HG03025 (cell line): ENCODE results near the gene KDELR1.
A peak's percentile ranks its signal among the peaks of the same experiment; 100 is the strongest.
"Not testable (repeated sequence)": the region's sequence is repeated elsewhere in the genome, so short reads cannot be mapped to it uniquely, and the experiment has no call there.

Experiments used
- ATAC-seq: cut with Tn5 transposase; IDR thresholded peaks from one replicate; pipeline ENCODE4 v1.9.1; 2021; ENCODE audit warnings: mild to moderate bottlenecking, moderate library complexity; ENCODE audit not compliant: unreplicated experiment, low FRiP score

The KDELR1 gene

DNA sequence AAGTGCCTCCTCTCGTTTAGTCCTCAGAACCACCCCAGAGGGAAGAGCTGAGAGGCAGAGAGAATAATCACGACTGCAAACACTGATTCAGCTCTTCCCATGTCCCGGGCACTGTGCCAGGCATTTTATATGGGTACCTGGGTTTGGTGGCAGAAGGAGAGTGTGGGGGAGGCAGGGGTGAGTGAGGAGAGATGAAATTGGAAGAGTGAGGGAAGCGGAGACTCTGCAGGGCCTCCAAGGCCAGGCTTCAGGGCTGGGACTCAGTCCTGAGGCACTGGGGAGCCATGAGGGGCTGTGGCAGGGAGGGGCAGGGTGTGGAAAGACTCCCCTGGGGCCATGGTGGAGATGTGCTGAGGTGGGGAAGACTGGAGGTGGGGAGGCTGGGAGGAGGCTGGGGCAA lies 18.4 kb downstream of the KDELR1 start:
- no peak for ATAC-seq

DNA sequence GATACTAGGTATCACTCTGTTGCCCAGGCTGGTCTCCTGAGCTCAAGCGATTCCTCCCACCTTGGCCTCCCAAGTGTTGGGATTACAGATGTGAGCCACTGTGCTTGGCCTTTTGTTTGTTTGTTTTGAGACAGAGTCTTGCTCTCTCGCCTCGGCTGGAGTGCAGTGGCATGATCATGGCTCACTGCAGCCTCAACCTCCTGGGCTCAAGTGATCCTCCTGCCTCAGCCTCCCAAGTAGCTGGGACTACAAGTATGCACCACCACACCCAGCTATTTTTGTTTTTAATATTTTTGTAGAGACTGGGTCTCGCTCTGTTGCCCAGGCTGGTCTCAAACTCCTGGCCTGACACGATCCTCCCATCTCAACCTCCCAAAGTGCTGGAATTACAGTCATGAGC lies 19.6 kb downstream of the KDELR1 start:
- ATAC-seq = not testable (repeated sequence)

DNA sequence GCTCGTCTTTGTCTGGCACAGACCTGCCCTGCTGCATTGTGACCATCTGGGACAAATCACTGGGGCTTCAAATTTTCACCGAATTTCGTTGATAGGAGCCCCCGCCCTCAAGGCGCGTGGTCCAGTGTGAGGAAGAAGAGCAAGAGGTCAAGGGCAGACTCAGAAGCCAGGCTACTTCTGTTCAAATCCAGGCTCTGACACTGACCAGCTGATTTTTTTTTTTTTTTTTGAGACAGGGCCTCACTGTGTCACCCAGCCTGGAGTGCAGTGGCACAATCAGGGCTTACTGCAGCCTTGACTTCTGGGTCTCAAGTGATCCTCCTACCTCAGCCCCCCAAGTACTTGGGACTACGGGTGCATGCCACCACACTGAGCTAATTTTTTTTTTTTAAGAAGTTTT lies 20.0 kb downstream of the KDELR1 start:
- ATAC-seq = no peak

DNA sequence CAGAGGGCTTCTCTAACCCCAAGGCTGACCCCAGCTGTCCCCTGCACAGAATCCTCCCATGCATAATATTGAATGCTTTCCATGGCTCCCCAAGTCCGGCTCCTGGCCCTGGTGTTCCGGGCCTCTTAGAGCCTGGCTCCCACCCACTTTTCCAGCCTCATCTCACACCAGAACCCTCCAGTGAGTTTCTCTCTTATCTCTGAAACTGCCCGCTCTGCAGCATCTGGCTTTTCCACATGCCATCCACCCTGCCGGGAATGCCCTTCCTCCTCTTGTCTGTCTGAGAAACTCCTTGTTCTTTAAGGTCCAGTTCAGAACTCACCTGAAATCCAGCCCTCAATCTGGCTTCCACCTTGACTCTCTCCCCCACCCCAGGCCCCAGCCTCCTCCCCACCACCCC lies 20.4 kb downstream of the KDELR1 start:
- ATAC-seq = no peak

DNA sequence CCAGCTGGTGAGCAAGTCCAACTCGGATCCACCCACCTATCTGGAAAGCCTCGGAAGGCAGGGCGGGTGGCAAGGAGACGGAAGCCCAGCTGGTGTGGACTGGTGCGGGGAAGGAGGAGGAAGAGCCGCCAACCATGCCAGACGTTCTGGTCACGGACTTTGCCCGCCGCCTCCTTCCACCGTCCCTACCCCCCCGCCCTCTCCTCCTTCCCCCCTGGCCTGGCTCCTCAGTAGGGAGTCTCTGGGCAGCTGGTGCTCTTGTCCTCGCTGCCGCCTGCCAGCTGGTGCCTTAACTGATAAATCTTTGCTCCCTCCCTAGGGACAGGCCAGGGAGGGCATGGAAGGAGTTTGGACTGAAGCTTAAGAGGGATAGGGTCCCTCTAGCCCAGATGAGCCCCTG lies 22.4 kb downstream of the KDELR1 start:
- ATAC-seq = no peak

DNA sequence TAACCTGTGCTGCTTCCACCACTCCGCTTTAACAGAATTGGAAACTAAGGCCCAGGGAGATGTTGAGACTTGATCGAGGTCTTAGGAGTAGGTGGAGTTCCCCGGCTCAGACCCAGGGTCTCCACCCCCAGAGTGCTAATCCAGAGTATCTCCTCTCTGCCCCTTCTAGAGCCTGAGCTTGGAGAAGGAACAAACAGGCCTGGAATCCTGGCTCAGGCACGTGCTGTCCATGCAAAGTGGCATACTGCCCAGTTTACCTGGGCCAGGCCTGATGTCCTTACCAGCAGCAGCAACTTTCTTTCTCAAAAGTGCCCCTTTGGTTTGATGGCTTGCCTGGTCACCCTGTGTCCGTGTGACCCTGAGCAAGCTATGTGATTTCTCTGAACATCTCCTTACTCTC lies 23.5 kb downstream of the KDELR1 start:
- no peak for ATAC-seq

DNA sequence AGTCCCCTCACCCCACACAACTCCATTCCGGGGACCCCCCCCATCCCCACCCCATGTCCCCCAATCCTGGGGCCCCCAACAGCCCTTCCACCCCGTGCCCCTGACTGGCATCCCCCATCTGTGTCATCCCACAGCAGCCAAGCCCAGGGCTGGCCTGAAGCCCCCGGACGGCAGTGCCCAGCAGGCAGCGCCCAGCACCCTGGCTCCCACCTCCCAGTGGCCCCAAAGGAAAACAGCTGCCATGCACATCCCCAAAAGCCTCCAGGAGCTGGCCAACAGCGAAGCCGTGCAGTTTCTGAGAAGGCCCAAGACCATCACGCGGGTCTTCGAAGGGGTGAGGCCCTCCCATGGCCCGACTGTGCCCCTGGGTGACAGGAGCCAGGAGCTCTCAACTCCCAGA lies 25.7 kb downstream of the KDELR1 start:
- no peak for ATAC-seq

DNA sequence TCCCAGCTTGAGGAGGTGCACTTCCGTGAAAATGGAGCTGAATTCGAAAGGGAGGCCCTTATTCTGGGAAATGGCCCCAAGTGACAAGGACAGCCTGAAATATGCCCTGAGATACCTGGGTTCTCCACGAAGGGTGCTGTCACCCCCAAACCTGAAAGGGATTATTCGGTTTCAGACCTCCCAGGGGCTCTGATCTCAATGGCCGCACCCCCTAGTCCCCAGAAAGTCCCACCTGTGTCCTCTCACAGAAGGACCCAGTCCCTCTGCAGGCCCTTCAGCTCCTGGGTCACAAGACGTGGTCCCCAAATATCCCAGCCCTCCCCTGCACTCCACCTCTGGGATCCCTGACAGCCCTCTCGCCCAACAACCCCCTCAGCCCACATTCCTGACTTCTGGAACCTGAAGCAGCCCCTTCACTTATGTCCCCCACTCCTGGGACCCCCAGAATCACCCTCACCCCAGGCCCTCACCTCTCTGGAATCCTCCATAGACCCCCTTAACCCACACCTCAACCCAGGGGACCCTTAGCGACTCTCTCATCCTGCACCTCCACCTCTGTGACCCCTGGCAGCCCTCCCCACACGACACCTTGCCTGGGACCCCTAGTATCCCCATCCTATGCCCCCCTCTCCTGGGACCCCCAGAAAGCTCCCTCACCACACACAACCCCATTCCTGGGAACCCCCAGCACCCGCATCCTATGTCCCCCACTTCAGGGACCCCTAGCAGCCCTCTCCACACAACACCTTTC lies 26.6 kb downstream of the KDELR1 start:
- ATAC-seq = no peak

DNA sequence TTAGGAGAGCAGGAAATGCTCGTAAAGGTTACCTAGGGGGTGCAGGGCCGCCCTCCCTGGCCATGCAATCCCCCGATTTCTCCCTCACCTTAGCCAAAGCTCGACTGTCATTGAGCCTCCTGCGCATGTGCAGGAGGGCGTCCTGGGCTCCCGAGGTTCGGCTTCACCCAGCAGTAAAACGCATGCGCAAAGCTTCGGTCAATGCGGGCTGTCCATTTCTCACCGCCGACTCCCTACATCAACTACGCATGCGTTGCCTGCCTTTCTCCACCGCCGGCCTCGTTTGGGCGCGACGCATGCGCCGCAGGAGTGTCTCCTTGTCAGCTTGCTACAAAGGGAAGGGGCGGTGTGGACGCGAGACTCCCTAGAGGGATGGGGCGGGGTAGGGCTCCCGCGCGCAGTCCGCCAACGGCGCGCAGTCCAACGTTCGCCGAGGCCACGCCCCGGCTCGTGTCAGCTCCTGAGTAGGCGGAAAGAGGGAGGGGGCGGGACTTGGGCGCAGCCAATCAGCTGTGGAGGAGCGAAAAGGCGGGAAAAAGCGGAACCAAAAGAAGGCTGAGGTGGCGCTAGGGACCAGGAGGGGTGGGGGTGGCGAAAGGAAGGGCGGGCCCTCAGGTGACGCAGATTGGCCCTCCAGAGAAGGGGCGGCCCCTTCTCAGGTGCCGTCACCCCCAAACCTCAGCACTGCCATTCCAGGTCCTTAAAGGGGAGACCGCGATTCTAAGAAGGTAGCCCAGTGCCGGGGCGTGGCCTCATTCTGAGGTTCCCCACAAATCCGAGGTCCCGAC lies 27.3 kb downstream of the KDELR1 start, which contains the start of the genes SYNGR4 and TMEM143:
TSS of gene SYNGR4 (plus strand) at position 558 of the 788 bp plus-strand sequence. CDS start 1,476 bp downstream, outside the sequence.
TSS of gene TMEM143 (minus strand) at position 131 of the 788 bp plus-strand sequence. CDS start at position 111, 20 bp downstream.
- peak; percentile 83 for ATAC-seq

DNA sequence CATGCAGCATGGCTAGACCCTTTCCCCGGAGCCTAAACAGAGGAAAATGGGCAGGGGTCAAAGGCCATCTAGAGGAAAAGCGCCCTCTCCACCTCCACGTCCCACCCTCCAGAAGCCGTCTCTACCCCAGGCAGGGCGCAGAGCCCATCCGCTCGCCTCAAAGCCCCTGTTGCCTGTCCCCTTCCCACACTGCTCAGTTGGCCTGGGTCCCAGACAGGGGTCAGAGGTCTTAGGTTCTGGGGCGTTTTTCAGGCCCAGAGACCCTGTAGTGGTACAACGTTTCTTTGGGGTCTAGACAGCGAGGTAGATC lies 27.9 kb downstream of the KDELR1 start:
- peak; percentile 19 for ATAC-seq

DNA sequence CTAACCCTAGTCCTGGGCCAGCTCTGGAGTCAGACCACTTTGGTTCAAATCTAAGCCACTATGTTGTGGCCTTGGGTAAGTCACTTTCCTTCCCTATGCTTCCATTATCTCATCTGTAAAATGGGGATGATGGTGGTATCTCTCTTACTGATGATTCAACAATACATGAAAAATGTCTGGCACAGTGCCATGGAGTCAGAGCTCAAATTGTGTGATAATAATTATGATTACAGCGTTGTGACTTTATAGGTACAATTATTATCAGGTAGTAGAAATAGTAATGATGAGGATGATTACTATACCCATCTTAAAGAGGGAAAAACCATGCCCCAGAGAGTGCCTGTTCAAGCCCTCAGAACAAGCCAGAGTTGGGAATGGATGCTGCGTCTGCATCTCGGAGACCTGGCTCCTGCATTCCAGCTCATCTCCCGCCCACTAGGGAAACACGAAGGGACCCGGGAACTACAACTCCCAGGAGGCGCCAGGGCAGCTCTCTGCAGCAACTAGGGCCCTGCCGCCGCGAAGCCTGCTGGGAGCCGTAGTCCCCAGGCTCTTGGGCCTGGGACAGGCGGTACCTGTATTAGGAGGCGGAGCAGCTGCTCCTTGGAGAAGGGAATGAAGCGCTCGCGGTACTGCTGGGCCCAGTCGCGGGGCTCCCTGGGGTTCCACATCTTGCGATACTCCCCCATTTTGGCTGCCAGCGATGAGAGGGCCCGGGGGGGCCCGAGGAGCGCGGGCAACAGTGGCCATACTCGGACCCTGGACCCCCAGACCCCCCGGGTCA lies 28.4 kb downstream of the KDELR1 start:
- peak; percentile 41 for ATAC-seq

DNA sequence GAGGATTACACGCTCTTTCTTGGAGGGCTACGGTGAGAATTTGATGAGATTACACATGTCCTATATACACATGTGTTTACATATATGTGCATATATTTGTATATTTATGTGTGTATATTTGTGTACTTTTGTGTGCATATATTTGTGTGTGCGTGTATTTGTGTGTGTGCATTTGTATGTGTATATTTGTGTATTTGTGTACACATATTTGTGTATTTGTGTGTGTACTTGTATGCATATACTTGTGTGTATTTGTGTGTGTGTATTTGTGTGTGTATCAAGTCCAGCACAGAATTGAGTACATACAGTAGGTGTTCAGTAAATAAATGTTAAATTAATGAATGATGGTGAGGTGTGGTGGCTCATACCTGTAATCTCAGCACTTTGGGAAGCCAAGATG lies 29.4 kb downstream of the KDELR1 start:
- no peak for ATAC-seq

DNA sequence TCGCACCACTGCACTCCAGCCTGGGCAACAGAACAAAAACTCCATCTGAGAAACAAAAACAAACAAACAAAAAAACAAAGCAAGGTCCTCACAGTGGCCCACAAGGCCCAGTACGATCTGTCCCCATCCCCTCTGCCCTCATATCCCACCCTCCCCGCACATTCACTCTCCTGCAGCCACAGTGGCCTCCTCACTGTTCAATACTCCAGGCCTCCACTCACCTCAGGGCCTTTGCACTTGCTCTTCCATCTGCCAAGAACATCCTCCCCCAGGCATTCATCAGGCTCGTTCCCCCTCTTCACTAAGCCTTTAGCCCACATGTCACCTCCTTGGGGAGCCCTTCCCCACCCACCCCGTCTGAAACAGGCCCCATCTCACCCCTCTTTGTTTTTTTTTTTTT lies 32.2 kb downstream of the KDELR1 start:
- ATAC-seq = no peak

DNA sequence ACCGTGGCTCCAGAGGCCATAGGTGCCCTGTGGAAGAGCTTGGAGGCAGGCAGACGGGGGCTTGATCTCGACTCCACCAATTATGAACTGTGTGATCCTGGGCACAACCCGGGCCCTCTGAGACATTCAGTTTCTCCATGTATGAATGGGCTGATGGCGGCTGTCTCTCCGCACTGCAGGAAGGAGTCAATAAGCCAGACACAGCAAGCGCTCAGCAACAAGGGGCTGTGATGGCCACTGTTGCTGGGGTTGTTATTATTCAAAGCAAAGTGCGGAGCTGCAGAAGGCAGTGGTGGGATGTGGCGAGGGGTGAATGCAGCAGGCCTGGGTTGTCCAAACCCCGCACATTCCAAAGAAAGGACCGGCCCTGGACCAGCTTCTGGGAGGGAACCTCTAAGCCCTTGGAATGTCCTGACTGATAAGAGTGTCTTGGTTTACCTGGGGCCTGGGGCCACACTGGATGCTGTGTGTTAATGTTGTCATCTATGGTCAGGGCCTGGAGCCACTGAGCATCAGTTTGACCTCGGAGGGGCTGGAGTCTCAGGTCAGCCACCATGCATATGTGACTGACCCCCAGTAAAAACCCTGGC lies 35.9 kb downstream of the KDELR1 start:
- no peak for ATAC-seq

DNA sequence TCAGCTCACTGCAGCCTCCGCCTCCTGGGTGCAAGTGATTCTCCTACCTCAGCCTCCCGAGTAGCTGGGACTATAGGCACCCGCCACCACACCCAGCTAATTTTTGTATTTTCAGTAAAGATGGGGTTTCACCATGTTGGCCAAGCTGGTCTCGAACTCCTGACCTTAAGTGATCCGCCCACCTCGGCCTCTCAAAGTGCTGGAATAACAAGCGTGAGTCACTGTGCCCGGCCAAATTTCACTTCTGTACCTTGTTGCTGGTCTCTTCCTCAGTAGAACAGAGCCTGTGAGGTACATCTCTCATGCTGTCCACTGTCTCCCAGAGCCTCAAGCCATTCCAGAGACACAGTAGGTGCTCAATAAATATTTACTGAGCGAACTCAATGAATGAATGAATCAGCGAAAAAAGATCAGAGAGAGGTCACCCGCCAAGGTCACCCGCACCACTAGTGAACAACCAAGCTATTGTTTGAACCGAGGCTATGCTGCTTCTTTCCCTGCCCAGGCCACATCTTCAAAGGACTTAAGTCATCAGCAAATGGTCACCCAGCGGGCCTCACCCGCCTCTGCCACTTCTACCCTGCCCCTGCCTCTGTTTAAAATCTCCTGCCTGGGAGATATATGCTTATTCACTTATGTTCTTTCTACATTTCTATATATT lies 36.9 kb downstream of the KDELR1 start:
- ATAC-seq = no peak

DNA sequence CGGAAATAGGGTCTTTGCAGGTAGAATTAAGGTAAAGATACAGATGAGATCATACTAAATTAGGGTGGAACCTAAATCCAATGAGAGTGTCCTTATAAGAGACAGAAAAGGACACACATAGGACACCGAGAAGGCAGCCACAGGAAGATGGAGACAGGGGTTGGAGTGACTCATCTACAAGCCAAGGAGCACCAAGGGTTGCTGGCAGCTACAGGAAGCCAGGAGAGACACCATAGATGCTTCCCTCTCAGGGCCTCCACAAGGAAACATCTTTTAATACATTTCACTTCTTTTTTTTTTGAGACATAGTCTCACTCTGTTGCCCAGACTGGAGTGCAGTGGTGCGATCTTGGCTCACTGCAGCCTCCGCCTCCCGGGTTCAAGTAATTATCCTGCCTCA lies 37.7 kb downstream of the KDELR1 start:
- ATAC-seq = no peak

DNA sequence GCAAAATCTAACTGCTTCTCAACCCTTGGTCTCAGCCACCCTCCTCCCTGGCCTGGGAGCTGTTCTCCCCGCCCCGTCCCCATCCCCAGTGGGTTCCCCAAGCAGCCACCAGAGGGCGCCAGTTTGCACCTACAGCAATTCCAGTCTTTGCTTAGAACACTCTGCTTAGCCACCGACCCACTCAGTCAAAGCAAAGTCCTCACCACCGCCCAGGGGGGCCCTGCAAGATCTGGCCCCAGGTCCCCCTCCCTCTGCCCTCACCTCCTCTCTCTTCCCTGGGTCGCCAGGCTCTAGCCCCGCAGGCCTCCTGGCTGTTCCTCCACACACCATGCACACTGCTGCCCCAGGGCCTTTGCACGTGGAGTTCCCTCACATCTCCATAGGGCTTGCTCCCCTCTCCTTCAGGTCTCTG lies 40.0 kb downstream of the KDELR1 start:
- no peak for ATAC-seq

DNA sequence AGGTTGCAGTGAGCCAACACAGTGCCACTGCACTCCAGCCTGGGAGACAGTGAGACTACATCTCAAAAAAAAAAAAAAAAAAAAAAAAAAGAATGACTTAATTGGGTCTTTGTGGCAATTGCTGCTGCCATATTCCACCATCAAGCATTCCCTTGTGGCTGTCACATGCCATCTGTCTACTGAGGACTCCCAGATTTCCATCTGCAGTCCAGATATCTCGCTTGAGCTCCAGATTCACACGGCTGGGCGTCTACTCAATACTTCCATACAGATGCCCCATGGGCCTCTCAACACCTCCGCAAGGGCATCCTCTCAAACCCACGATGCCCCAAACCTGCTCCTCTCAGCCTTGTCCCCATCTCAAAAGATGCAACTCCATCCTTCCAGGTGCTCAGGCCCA lies 40.5 kb downstream of the KDELR1 start:
- ATAC-seq = no peak

DNA sequence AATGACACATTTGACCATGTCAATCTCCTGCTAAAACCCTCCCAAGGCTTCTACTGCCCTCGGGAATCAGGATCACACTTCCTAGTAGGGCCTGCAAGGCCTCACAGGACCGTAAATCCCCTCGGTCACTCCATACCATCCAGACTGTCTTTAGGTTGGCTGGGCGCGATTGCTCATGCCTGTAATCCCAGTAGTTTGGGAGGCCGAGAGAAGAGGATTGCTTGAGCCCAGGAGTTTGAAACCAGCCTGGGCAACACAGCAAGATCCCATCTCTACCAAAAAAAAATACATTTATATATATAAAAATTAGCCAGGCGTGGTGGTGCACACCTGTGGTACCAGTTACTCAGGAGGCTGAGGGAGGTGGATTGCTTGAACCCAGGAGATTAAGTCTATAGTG lies 42.6 kb downstream of the KDELR1 start:
- no peak for ATAC-seq

DNA sequence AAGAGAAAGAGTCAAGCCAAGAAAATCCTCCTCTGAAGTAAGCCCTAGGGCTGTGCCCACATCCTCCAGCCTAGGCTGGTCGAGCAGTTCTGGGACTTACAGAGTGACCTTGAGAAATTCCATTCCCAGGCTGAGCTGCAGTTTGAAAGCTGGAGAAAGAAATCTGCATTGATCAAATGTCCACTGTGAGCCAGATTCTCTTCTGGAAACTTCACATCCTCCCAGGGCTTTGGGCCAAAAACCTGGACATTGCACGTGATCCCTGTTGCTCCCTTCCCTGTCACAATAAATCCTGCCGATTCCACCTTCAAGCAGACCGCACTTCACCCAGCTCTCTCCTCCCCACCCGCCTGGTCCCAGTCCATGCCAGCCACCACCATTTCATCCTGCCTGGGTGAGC lies 43.3 kb downstream of the KDELR1 start:
- no peak for ATAC-seq
